GM12801 (cell line): ENCODE measurements around the gene COBL.

Experiments
- TF ChIP-seq, protein P1 (sequence below): IDR thresholded peaks from one replicate; pipeline ENCODE4 v1.5.1; 2011; ENCODE audit warnings: control low read depth; ENCODE audit not compliant: insufficient read length; ENCODE audit errors: extremely low read depth

The COBL gene

DNA sequence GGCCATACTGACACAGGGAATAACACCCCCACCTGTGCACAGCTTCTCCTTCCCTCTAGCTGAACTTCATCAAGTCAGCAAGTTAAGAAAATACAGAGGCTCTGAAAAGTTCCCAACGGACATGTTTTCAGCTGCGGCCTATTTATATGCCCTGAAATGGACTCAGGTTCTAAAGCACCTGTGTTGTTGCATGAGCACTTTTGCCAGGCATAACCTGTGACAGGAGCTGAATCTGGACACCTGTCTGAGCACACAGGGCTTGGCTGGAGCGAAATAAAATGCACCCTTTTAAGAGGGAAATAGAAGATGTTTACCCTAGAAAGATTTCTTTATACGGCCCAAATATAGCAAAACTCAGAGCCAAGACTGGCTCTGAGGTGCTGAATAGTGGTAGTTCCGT is 46.7 kb downstream of the COBL start:
- TF ChIP-seq, protein P1, sequence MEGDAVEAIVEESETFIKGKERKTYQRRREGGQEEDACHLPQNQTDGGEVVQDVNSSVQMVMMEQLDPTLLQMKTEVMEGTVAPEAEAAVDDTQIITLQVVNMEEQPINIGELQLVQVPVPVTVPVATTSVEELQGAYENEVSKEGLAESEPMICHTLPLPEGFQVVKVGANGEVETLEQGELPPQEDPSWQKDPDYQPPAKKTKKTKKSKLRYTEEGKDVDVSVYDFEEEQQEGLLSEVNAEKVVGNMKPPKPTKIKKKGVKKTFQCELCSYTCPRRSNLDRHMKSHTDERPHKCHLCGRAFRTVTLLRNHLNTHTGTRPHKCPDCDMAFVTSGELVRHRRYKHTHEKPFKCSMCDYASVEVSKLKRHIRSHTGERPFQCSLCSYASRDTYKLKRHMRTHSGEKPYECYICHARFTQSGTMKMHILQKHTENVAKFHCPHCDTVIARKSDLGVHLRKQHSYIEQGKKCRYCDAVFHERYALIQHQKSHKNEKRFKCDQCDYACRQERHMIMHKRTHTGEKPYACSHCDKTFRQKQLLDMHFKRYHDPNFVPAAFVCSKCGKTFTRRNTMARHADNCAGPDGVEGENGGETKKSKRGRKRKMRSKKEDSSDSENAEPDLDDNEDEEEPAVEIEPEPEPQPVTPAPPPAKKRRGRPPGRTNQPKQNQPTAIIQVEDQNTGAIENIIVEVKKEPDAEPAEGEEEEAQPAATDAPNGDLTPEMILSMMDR = no peak

DNA sequence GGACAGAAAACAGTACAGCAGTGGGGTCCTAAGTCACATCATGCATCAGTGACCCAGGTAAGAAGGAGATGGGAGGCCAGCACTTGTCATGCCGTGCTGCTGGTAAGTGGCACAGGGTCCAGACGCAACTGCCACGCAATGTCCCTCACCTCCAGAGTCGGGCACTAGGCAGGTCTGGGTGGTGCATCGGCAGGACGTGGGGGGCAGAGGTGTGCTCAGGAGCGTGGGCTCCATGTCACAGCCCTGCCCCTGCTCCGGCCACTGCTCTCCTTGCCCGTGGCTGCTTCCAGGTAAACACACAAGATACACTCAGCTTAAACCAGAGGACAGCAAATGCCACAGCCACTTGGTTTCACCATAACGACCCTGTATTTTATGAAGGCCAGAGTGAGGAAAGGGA is 47.3 kb downstream of the COBL start:
- TF ChIP-seq, protein P1 = no peak

DNA sequence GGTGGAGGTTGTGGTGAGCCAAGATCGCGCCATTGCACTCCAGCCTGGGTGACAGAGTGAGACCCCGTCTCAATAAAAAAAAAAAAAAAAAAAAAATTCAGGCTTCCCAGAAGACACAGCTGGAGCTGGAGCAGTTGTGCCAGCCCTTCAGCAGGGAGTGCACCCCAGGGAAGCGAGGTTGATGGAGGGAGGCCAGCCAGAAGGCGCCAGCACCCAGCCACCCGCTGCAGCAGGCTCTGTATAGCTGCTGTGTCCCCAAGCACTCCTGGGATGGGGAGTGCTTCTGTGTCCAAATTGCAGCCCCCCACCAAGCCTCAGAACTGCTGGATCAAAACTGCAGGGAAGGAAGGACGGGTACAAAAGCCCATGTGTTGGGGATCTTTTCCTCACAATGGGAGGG is 47.8 kb downstream of the COBL start:
- TF ChIP-seq, protein P1 = no peak

- TF ChIP-seq, protein P1 = no peak
Observed at GRCh38 chr7:51267169-51267568, 49.4 kb downstream of the COBL start.

DNA sequence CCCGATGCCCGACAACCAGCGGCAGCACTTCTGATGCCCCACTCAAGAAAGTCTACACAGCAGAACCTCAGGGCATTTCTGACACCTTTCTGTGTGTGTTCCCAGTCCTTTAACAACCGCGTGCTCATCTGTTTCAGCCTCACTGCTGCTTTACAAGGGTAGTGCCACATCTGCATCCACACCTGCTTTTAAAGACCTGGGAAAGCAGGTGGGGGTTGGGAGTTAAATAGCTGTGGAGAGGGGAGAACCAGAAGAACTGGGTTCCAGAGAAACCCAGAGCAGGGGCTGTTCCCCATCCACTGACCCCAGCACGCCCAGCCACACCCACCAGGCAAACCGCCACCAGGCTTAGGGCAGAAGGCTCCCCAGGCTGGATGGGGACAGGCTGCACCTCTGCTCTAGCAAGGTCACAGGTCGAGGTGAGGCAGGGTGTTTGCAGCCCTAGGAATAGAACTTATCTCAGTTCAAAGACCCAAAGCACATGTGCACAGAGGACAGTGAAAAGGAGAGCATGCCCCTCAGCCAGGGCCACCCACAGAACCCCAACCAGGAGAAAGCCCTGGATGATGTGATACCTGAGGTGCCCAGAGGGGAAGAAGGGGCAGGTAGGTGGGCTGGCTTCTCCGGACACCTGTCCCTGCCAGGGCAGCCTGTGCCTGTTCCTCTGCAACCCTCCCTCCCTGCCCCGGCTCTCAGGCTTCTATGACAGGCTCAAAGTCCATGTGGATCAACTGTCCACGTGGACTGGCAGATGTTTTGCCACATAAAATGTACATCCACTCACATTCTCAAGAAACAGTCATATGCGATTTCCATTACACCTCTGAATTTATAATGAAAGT is 51.3 kb downstream of the COBL start:
- TF ChIP-seq, protein P1 = no peak

GRCh38 chr7:51263631-51264484 is 52.8 kb downstream of the COBL start:
- TF ChIP-seq, protein P1 = no peak

DNA sequence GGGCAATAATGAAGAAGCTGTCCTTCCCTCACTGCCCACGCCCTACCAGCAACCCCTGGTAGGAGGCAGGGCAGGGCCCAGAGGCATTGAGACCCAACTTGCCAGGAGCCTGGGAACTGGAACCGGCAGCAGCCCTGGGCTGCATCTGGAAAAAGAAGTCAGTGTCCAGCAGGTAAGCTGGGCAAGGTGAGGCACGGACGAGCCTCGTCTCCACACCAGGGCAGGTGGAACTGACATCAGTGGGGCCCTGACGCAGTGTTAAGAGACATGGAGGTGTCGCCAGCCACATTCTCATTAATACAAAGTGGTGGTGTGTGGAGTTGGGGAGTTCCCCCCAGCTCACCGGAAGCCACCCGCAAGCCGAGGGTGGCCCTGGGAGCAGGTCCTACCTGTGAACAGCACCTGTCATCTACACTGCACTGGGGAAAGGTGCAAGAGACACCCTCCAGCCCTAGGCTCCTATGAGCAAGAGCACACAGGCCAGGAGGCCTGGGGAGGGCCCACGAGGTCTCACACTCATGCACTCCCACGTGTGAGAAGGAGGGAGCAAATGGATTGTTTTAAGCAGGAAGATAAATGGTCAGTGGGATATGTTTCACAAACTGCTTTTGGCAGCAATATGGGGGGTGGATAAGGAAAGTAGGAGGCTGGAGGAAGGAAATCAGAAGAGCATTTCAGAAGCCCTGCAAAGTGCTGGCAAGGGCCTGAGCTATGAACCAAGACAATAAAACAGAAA is 53.6 kb downstream of the COBL start:
- TF ChIP-seq, protein P1 = no peak
